DOHH2 (cell line): ENCODE measurements around the gene P4HA2.

Source experiments
- H3F3A ChIP-seq: fragments of 200-600 bp; sonication (generic), shearing (Covaris generic); 2 replicates; pipeline ENCODE4 v1.6.0; 2016; ENCODE audit warnings: antibody characterized with exemption, mild to moderate bottlenecking; ENCODE audit not compliant: control insufficient read depth, insufficient read depth
- H3K27ac ChIP-seq: fragments of 200-600 bp; sonication (generic); 2 replicates; pipeline ENCODE4 v1.5.1; 2014; ENCODE audit warnings: low read depth, mild to moderate bottlenecking, low read length, moderate library complexity
- H3K27me3 ChIP-seq: fragments of 200-600 bp; sonication (generic); 2 replicates; pipeline ENCODE4 v1.6.1; 2014; ENCODE audit warnings: mild to moderate bottlenecking, low read length, mixed read lengths; ENCODE audit not compliant: control insufficient read depth
- H3K36me3 ChIP-seq: fragments of 200-600 bp; sonication (generic); 2 replicates; pipeline ENCODE4 v1.6.1; 2014; ENCODE audit warnings: mild to moderate bottlenecking, low read length, moderate library complexity, mixed read lengths; ENCODE audit not compliant: control insufficient read depth
- H3K4me1 ChIP-seq: fragments of 200-600 bp; sonication (generic); 2 replicates; pipeline ENCODE4 v1.6.1; 2014; ENCODE audit warnings: mild to moderate bottlenecking, low read length, mixed read lengths; ENCODE audit not compliant: control insufficient read depth
- H3K4me2 ChIP-seq: fragments of 200-600 bp; sonication (generic); 2 replicates; pipeline ENCODE4 v1.6.0; 2014; ENCODE audit warnings: mild to moderate bottlenecking, low read length, moderate library complexity
- H3K4me3 ChIP-seq: fragments of 200-600 bp; sonication (generic); 2 replicates; pipeline ENCODE4 v1.5.1; 2014; ENCODE audit warnings: mild to moderate bottlenecking, low read length, mixed read lengths
- H3K79me2 ChIP-seq: fragments of 200-600 bp; sonication (generic); 2 replicates; pipeline ENCODE4 v1.6.1; 2014; ENCODE audit warnings: mild to moderate bottlenecking, low read length, mixed read lengths; ENCODE audit not compliant: control insufficient read depth
- H3K9me2 ChIP-seq: fragments of 200-600 bp; sonication (generic); replicated peaks from 2 replicates; pipeline ENCODE4 v1.6.1; 2014; ENCODE audit warnings: mild to moderate bottlenecking, low read length, mixed read lengths; ENCODE audit not compliant: control insufficient read depth
- H3K9me3 ChIP-seq: fragments of 200-600 bp; sonication (generic); 2 replicates; pipeline ENCODE4 v1.6.1; 2014; ENCODE audit warnings: antibody characterized with exemption, low read length, mixed read lengths; ENCODE audit not compliant: control insufficient read depth, insufficient read depth
- H4K20me1 ChIP-seq: fragments of 200-600 bp; sonication (generic); 2 replicates; pipeline ENCODE4 v1.6.0; 2014; ENCODE audit warnings: low read depth, mild to moderate bottlenecking, antibody characterized with exemption, low read length, moderate library complexity; ENCODE audit not compliant: control insufficient read depth, insufficient read depth
- CTCF ChIP-seq: fragments of 200-600 bp; sonication (generic); IDR thresholded peaks from one replicate; pipeline ENCODE4 v1.5.1; 2014; ENCODE audit warnings: antibody characterized with exemption, mild to moderate bottlenecking, low read depth, low read length; ENCODE audit not compliant: poor library complexity, severe bottlenecking
- EZH2phosphoT487 ChIP-seq: fragments of 200-600 bp; sonication (generic); IDR thresholded peaks from 2 replicates; pipeline ENCODE4 v1.6.1; 2017; ENCODE audit warnings: borderline replicate concordance, mild to moderate bottlenecking, antibody characterized with exemption, low read length, moderate library complexity, mixed read lengths

Gene P4HA2

GRCh38 chr5:132262882-132263547 lies 35.4 kb upstream of the P4HA2 start:
- Histone ChIP-seq H3K4me3 (no peak overlapping the region), H3K4me1 (no peaks in the 10 kb centered on the region), H3K4me2 (no peak overlapping the region), H4K20me1 (no peaks in the 10 kb centered on the region), H3K79me2 (no peaks in the 10 kb centered on the region), H3K36me3 (no peaks in the 10 kb centered on the region), H3K9me2 (no peaks in the 10 kb centered on the region), H3K9me3 (no peaks in the 10 kb centered on the region), H3F3A (no peaks in the 10 kb centered on the region), H3K27me3 (peaks cover 11% of the 10 kb centered on the region), H3K27ac (no peak overlapping the region)
- TF ChIP-seq EZH2phosphoT487, result no peak
- TF ChIP-seq CTCF, result no peak

- no peak overlapping the region for H3K4me2 ChIP-seq
- TF ChIP-seq EZH2phosphoT487 (no peak), CTCF (no peak)
- H4K20me1 ChIP-seq, result no peaks in the 10 kb centered on the region
- H3K27me3 ChIP-seq, result peaks cover 11% of the 10 kb centered on the region
- H3K4me1 ChIP-seq, result no peaks in the 10 kb centered on the region
- H3K79me2 ChIP-seq, result no peaks in the 10 kb centered on the region
- H3K9me2 ChIP-seq, result no peaks in the 10 kb centered on the region
- H3F3A ChIP-seq, result no peaks in the 10 kb centered on the region
- H3K36me3 ChIP-seq, result no peaks in the 10 kb centered on the region
- H3K9me3 ChIP-seq, result no peaks in the 10 kb centered on the region
- no peak overlapping the region for H3K4me3 ChIP-seq
- H3K27ac ChIP-seq, result no peak overlapping the region
Measured at GRCh38 chr5:132261881-132262845, 34.5 kb upstream of the P4HA2 start.

- no peak overlapping the region for H3K4me2 ChIP-seq
- H4K20me1 ChIP-seq, result no peaks in the 10 kb centered on the region
- no peaks in the 10 kb centered on the region for H3K4me1 ChIP-seq
- peaks cover 11% of the 10 kb centered on the region for H3K27me3 ChIP-seq
- H3F3A ChIP-seq, result no peaks in the 10 kb centered on the region
- no peaks in the 10 kb centered on the region for H3K9me3 ChIP-seq
- no peaks in the 10 kb centered on the region for H3K36me3 ChIP-seq
- H3K79me2 ChIP-seq, result no peaks in the 10 kb centered on the region
- no peaks in the 10 kb centered on the region for H3K9me2 ChIP-seq
- TF ChIP-seq CTCF (no peak), EZH2phosphoT487 (no peak)
- H3K27ac ChIP-seq, result no peak overlapping the region
- H3K4me3 ChIP-seq, result no peak overlapping the region
Measured at GRCh38 chr5:132260714-132261551, 33.3 kb upstream of the P4HA2 start.
